ENCODE measurements around the gene PDE6C.

Gene PDE6C

DNA sequence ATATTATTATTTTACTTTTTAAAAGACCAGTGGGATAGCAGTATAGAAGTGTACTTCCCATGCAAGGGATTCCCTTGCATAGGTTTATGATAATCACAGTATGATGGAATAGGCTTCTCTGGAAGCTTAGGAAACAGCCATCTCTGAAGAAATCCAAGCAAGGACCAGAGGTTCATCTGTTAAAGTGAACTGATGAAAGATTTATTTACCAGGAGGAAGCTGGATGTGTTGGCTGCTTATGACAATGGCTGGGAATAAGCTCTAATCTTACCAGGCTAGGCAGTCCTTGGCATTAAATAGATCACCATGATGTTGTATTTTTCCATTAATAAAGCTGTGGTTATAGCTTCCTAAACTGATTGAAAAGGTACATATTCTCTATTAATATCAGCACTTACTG, 58.0 kb downstream of the PDE6C start:
- no peak for TF ChIP-seq SIN3A (IDR thresholded peaks at IDR 0.05; ENCODE audit: borderline replicate concordance, insufficient read depth, low read length)
- no peak for TF ChIP-seq POLR2AphosphoS5 (IDR thresholded peaks at IDR 0.05; ENCODE audit: low read depth, low read length)
- TF ChIP-seq, protein P1, sequence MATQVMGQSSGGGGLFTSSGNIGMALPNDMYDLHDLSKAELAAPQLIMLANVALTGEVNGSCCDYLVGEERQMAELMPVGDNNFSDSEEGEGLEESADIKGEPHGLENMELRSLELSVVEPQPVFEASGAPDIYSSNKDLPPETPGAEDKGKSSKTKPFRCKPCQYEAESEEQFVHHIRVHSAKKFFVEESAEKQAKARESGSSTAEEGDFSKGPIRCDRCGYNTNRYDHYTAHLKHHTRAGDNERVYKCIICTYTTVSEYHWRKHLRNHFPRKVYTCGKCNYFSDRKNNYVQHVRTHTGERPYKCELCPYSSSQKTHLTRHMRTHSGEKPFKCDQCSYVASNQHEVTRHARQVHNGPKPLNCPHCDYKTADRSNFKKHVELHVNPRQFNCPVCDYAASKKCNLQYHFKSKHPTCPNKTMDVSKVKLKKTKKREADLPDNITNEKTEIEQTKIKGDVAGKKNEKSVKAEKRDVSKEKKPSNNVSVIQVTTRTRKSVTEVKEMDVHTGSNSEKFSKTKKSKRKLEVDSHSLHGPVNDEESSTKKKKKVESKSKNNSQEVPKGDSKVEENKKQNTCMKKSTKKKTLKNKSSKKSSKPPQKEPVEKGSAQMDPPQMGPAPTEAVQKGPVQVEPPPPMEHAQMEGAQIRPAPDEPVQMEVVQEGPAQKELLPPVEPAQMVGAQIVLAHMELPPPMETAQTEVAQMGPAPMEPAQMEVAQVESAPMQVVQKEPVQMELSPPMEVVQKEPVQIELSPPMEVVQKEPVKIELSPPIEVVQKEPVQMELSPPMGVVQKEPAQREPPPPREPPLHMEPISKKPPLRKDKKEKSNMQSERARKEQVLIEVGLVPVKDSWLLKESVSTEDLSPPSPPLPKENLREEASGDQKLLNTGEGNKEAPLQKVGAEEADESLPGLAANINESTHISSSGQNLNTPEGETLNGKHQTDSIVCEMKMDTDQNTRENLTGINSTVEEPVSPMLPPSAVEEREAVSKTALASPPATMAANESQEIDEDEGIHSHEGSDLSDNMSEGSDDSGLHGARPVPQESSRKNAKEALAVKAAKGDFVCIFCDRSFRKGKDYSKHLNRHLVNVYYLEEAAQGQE (IDR thresholded peaks at IDR 0.05; ENCODE audit: insufficient read depth in 1 of 2, low read depth in 2 of 2, low read length in 2 of 2) = no peak
- TF ChIP-seq TAF1 (IDR thresholded peaks at IDR 0.05; ENCODE audit: borderline replicate concordance, insufficient read depth, low read length) = no peak
- no peak for TF ChIP-seq FOXP2 (optimal IDR thresholded peaks at IDR 0.05; ENCODE audit: borderline replicate concordance, extremely low read depth, extremely low read length, insufficient read depth)

DNA sequence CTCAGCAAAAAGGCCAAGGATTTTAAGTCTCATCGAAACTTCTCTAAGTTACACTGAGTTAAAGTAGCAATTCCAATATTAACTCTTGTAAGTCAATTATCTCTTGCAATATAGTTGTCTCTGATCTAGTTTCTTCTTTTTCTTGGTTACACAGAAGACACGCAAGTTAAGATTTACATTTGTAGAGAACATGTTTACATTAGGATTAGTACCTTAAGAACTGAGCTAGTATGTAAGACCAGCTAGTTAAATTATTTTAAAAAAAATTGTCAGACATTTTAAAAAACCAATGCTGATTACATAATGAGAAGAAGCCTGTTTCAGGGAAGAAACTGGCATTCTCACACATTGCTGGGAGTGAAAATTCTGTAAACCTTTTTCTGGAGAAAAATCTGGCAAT, 58.7 kb downstream of the PDE6C start:
- TF ChIP-seq POLR2AphosphoS5 (IDR thresholded peaks at IDR 0.05; ENCODE audit: low read depth, low read length) (no peak), SIN3A (IDR thresholded peaks at IDR 0.05; ENCODE audit: borderline replicate concordance, insufficient read depth, low read length) (no peak)
- TF ChIP-seq, protein P1 (IDR thresholded peaks at IDR 0.05; ENCODE audit: insufficient read depth in 1 of 2, low read depth in 2 of 2, low read length in 2 of 2) = no peak

DNA sequence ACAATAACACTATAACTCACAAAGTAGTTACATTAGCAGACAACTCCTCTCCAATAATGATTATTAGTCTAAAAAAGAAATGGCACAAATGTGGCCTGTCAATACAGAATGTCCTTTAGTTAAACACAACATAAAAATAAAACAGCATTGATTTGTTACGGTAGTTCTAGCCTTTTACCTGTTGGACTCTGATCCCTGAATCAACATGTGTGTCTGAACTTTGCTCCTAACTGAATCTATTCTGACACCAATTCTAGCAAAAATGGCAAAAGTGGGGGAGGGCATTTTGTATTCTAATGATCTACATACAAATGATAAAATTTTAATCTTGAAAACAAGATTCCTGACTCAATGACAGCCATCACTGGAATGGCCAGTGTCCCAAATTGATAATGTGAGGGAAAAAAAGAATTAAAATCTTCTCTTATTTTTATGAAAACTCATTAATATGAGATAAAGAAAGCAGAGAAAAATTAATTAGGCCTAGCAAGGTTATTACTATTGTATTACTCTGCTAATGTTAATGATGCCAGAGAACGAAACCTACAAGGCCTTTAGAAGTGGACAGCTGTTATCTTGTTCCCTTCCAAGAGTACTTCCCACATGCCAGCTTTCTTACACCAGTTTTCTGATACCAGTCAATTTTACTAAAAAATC, 59.8 kb downstream of the PDE6C start:
- no peak for TF ChIP-seq POLR2AphosphoS5 (IDR thresholded peaks at IDR 0.05; ENCODE audit: low read depth, low read length)
- no peak for TF ChIP-seq TAF1 (IDR thresholded peaks at IDR 0.05; ENCODE audit: borderline replicate concordance, insufficient read depth, low read length)
- no peak for TF ChIP-seq FOXP2 (optimal IDR thresholded peaks at IDR 0.05; ENCODE audit: borderline replicate concordance, extremely low read depth, extremely low read length, insufficient read depth)
- TF ChIP-seq, protein P1 (IDR thresholded peaks at IDR 0.05; ENCODE audit: insufficient read depth in 1 of 2, low read depth in 2 of 2, low read length in 2 of 2) = no peak
- no peak for TF ChIP-seq SIN3A (IDR thresholded peaks at IDR 0.05; ENCODE audit: borderline replicate concordance, insufficient read depth, low read length)

DNA sequence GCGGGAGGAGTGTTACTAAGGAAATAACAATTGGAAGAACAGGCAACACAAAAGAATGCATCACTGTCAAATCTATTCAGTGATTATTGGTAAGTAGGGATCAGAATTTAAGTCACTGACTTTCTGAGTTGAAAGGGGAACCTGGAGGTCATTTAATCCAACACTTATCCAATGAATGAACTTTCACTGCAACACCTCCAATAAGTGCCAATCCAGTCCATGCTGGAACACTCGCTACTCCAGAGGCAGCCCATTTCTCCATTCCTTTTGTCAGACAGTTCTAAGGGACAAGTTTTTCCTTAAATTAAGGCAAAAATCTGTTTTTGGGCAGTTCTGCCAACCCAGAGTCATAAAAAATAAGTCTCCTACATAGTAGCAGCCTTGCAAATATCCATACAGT, 60.6 kb downstream of the PDE6C start:
- TF ChIP-seq FOXP2 (optimal IDR thresholded peaks at IDR 0.05; ENCODE audit: borderline replicate concordance, extremely low read depth, extremely low read length, insufficient read depth) (no peak), POLR2AphosphoS5 (IDR thresholded peaks at IDR 0.05; ENCODE audit: low read depth, low read length) (no peak), TAF1 (IDR thresholded peaks at IDR 0.05; ENCODE audit: borderline replicate concordance, insufficient read depth, low read length) (no peak), SIN3A (IDR thresholded peaks at IDR 0.05; ENCODE audit: borderline replicate concordance, insufficient read depth, low read length) (no peak)
- TF ChIP-seq, protein P1 (IDR thresholded peaks at IDR 0.05; ENCODE audit: insufficient read depth in 1 of 2, low read depth in 2 of 2, low read length in 2 of 2) = no peak

DNA sequence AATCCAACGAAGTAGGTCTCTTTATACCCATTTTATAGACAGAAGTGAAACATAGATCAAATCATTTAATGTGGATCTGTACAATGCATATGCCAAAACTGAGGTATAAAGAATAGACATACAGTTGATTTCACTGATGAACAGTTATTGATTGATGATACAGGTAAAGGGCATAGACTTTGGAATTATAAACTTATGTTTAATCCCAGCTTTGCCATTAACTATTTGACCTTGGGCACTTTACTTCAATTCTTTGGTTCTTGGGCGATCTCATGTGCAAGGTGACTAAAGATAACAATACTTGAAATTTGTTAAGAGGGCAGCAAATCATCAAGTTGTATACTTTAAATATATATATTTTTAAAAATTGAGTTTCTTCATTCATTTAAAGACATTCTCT, 61.5 kb downstream of the PDE6C start:
- TF ChIP-seq SIN3A (IDR thresholded peaks at IDR 0.05; ENCODE audit: borderline replicate concordance, insufficient read depth, low read length) = no peak
- TF ChIP-seq, protein P1 (IDR thresholded peaks at IDR 0.05; ENCODE audit: insufficient read depth in 1 of 2, low read depth in 2 of 2, low read length in 2 of 2) = no peak
- TF ChIP-seq TAF1 (IDR thresholded peaks at IDR 0.05; ENCODE audit: borderline replicate concordance, insufficient read depth, low read length) = no peak
- TF ChIP-seq FOXP2 (optimal IDR thresholded peaks at IDR 0.05; ENCODE audit: borderline replicate concordance, extremely low read depth, extremely low read length, insufficient read depth) = no peak
- TF ChIP-seq POLR2AphosphoS5 (IDR thresholded peaks at IDR 0.05; ENCODE audit: low read depth, low read length) = no peak
